Body of pancreas (tissue), 4 donors: ENCODE measurements around the gene PCDHGB7. TPM values are rescaled to one million over a fixed set of nuclear protein-coding genes. Genes with fewer than 3 reads are reported as not detected.
A peak's percentile ranks its signal among the peaks of the same experiment; 100 is the strongest.
"Not testable (repeated sequence)": the region's sequence is repeated elsewhere in the genome, so short reads cannot be mapped to it uniquely, and the experiment has no call there.

Experiments
- ATAC-seq: fragments of 150-250 bp; one replicate; pipeline ENCODE4 v1.9.1; 2016
- DNase-seq, 4 donors: peaks; one replicate each; pipeline ENCODE4 v3.0.0-alpha.2; 2019
- H3K27ac ChIP-seq, 4 donors: fragments of 200-600 bp; sonication (generic); 1 replicate in 3 of 4; 2 replicates in 1 of 4; pipeline versions ENCODE4 v1.5.1 to v1.6.1; 2016 to 2019; ENCODE audit warnings: mild to moderate bottlenecking in 1 of 4, mixed read lengths in 1 of 4, moderate library complexity in 1 of 4
- H3K27me3 ChIP-seq, 2 donors: fragments of 200-600 bp; sonication (generic); one replicate each; pipeline ENCODE4 v1.6.0; 2016; ENCODE audit warnings: mild to moderate bottlenecking in 1 of 2
- H3K36me3 ChIP-seq, 2 donors: fragments of 200-600 bp; sonication (generic); replicated peaks in 1 of 2; 2 replicates each; pipeline ENCODE4 v1.5.1; 2016; ENCODE audit warnings: low read depth in 2 of 2; ENCODE audit not compliant: insufficient read depth in 1 of 2
- H3K4me1 ChIP-seq: fragments of 200-600 bp; sonication (generic); one replicate; pipeline ENCODE4 v1.6.0; 2016
- H3K4me3 ChIP-seq, 2 donors: fragments of 200-600 bp; sonication (generic); 1 replicate in 1 of 2; 2 replicates in 1 of 2; pipeline ENCODE4 v1.5.1; 2016 to 2019
- H3K9me3 ChIP-seq, 3 donors: fragments of 200-600 bp; sonication (generic); 1 replicate in 2 of 3; 2 replicates in 1 of 3; pipeline ENCODE4 v1.5.1; 2016
- POLR2A ChIP-seq, 3 donors: fragments of 450-650 bp; IDR thresholded peaks; one replicate each; pipeline ENCODE4 v1.6.1; 2016; ENCODE audit warnings: antibody characterized with exemption in 3 of 3, mild to moderate bottlenecking in 2 of 3
- WGBS, 2 donors: methylation state at CpG; one replicate each; pipeline ENCODE4 v1.1.5; 2017; 5-methylcytosine and 5-hydroxymethylcytosine counted together
- intact Hi-C: fragments of 100-400 bp; cut with DNase I; formaldehyde crosslinking; loops from one replicate; pipeline ENCODE4 v1.15.1; 2023
- total RNA-seq, 2 donors: library from RNA; depleted of rRNA; stranded (reverse); fragments of >200 nt; gene quantifications; one replicate each; pipeline ENCODE4 v1.1.0, GENCODE V29; 2016
- TF ChIP-seq, protein P1 (sequence below), 7 experiments: fragments of 450-650 bp in 4 of 7; fragments of 200-600 bp in 3 of 7; sonication (generic) in 3 of 7; IDR thresholded peaks; one replicate each; pipeline ENCODE4 v1.5.1; 2016 to 2019; ENCODE audit warnings: antibody characterized with exemption in 7 of 7

PCDHGB7 gene
- total RNA-seq, 2 donors from 2014 or later, result 7.0 to 7.9 TPM

DNA sequence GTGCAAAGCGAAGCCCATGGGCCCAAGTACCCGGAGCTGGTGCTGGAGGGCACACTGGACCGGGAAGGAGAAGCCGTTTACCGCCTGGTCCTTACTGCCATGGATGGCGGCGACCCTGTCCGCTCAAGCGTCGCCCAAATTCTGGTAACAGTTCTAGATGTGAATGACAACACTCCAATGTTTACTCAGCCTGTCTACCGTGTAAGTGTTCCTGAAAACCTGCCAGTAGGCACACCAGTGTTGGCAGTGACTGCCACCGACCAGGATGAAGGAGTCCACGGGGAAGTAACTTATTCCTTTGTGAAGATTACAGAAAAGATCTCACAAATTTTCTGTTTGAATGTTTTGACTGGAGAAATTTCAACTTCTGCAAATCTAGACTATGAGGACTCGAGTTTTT lies 42.9 kb upstream of the PCDHGB7 start:
- TF ChIP-seq, protein P1, sequence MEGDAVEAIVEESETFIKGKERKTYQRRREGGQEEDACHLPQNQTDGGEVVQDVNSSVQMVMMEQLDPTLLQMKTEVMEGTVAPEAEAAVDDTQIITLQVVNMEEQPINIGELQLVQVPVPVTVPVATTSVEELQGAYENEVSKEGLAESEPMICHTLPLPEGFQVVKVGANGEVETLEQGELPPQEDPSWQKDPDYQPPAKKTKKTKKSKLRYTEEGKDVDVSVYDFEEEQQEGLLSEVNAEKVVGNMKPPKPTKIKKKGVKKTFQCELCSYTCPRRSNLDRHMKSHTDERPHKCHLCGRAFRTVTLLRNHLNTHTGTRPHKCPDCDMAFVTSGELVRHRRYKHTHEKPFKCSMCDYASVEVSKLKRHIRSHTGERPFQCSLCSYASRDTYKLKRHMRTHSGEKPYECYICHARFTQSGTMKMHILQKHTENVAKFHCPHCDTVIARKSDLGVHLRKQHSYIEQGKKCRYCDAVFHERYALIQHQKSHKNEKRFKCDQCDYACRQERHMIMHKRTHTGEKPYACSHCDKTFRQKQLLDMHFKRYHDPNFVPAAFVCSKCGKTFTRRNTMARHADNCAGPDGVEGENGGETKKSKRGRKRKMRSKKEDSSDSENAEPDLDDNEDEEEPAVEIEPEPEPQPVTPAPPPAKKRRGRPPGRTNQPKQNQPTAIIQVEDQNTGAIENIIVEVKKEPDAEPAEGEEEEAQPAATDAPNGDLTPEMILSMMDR (IDR thresholded peaks at IDR 0.05), result no peak
- TF ChIP-seq POLR2A (IDR thresholded peaks at IDR 0.05), result no peak
- DNase-seq, result no peak
- intact Hi-C loops, result no loop called here

DNA sequence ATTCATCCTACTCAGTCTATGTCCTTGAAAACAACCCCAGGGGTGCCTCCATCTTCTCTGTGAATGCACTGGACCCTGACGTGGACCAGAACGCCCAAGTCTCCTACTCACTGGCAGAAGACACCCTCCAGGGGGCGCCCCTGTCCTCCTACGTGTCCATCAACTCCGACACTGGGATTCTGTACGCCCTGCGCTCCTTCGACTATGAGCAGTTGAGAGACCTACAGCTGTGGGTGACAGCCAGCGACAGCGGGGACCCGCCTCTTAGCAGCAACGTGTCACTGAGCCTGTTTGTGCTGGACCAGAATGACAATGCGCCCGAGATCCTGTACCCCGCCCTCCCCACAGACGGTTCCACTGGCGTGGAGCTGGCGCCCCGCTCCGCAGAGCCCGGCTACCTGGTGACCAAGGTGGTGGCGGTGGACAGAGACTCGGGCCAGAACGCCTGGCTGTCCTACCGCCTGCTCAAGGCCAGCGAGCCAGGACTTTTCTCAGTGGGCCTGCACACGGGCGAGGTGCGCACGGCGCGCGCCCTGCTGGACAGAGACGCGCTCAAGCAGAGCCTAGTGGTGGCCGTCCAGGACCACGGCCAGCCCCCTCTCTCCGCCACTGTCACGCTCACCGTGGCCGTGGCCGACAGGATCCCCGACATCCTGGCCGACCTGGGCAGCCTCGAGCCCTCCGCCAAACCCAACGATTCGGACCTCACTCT lies 41.9 kb upstream of the PCDHGB7 start:
- H3K27me3 ChIP-seq, DNase-seq, H3K27ac ChIP-seq, ATAC-seq, intact Hi-C loops, H3K4me3 ChIP-seq, H3K36me3 ChIP-seq, H3K4me1 ChIP-seq: not testable (repeated sequence)
- 38 to 39% methylated on average over 11 to 44 of the region's 48 CpGs for WGBS, 2 donors
- peaks cover 0 to 68% (median 11%) of the 10 kb centered on the region in 3 donors for H3K9me3 ChIP-seq

More for the DNA sequence above, 42.9 kb upstream of the PCDHGB7 start:
- Histone ChIP-seq H3K9me3 (peaks cover 0 to 78% (median 15%) of the 10 kb centered on the region in 3 donors), H3K4me3 (no peak overlapping the region), H3K27ac (no peak overlapping the region), H3K27me3 (no peaks in the 10 kb centered on the region), H3K36me3 (no peaks in the 10 kb centered on the region), H3K4me1 (no peaks in the 10 kb centered on the region)
- no peak for ATAC-seq
- WGBS, 2 donors, result 49 to 66% methylated on average over 14 of the region's 14 CpGs

DNA sequence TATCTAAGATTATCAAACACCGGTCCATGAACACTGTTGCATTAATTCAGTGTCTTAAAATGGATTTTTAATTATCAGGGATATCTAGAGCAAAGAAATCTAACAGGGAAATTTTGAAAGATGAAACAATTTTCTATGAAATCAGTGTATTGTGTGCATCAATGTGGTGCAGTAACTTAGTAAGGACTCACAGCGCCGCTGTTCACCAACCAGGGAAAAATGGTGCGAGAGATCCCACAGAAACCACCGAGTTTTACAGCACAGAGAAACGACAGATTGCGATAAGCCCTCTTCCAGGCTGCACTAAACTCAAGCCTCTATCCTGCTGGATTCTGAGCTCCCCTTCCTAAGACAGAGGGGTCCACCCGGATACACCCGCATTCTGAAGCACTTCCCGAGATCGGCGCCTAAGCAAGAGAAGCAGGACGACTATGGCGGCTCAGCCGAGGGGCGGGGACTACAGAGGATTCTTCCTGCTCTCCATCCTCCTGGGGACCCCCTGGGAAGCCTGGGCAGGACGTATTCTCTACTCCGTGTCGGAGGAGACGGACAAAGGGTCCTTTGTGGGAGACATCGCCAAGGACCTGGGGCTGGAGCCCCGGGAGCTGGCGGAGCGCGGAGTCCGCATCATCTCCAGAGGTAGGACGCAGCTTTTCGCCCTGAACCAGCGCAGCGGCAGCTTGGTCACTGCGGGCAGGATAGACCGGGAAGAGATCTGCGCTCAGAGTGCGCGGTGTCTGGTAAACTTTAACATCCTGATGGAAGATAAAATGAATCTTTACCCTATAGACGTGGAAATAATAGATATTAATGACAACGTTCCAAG lies 34.8 kb upstream of the PCDHGB7 start, which contains the start of gene PCDHGA7:
Gene PCDHGA7, plus strand, starts transcription at position 274 of the 826 bp plus-strand sequence. Its CDS starts 158 bp downstream, at position 432.
- H3K27me3 ChIP-seq, result no peaks in the 10 kb centered on the region
- H3K9me3 ChIP-seq, result peaks cover 0 to 55% (median 3%) of the 10 kb centered on the region in 3 donors
- ATAC-seq (no peak), DNase-seq (no peak)
- intact Hi-C loops, result no loop called here
- no peak within 1 kb of the TSS for H3K27ac ChIP-seq
- peak within 1 kb of the TSS in 1 of 2 donors; percentile 0 for H3K4me3 ChIP-seq
- H3K36me3 ChIP-seq, result no peaks in the 10 kb centered on the region
- no peaks in the 10 kb centered on the region for H3K4me1 ChIP-seq
- 9 to 17% methylated on average over 24 to 37 of the region's 37 CpGs for WGBS, 2 donors
- TF ChIP-seq, protein P1 (IDR thresholded peaks at IDR 0.05), result peak in 3 of 7 experiments; percentile 7 to 16 (median 16)
- no peak for TF ChIP-seq POLR2A (IDR thresholded peaks at IDR 0.05)

GRCh38 chr5:141383345-141383744 lies 34.1 kb upstream of the PCDHGB7 start:
- WGBS, 2 donors, result 27 to 35% methylated on average over 14 to 21 of the region's 21 CpGs
- Histone ChIP-seq H3K36me3 (no peaks in the 10 kb centered on the region), H3K4me3 (no peak overlapping the region), H3K27ac (no peak overlapping the region), H3K9me3 (peaks cover 0 to 56% (median 3%) of the 10 kb centered on the region in 3 donors), H3K4me1 (no peaks in the 10 kb centered on the region), H3K27me3 (no peaks in the 10 kb centered on the region)
- intact Hi-C loops, result no loop called here
- ATAC-seq (no peak), DNase-seq (no peak)
- TF ChIP-seq POLR2A (IDR thresholded peaks at IDR 0.05), result no peak
- TF ChIP-seq, protein P1 (IDR thresholded peaks at IDR 0.05), result no peak
